Loucy (cell line): ENCODE results near the gene SLC35G2.

Experiments
- H2AFZ ChIP-seq: fragments of 200-600 bp; sonication (generic); 2 replicates; pipeline ENCODE4 v1.6.0; 2016; ENCODE audit warnings: antibody characterized with exemption, mild to moderate bottlenecking, low read length, moderate library complexity
- H3F3A ChIP-seq: fragments of 200-600 bp; 2 replicates; pipeline ENCODE4 v1.6.0; 2016; ENCODE audit warnings: antibody characterized with exemption, low read depth, mild to moderate bottlenecking
- H3K27me3 ChIP-seq: fragments of 200-600 bp; sonication (generic); 2 replicates; pipeline ENCODE4 v1.6.1; 2014; ENCODE audit warnings: low read length, mild to moderate bottlenecking; ENCODE audit not compliant: insufficient read depth, poor library complexity, severe bottlenecking
- H3K36me3 ChIP-seq: fragments of 200-600 bp; sonication (generic); 2 replicates; pipeline ENCODE4 v1.6.1; 2016; ENCODE audit warnings: low read length; ENCODE audit not compliant: insufficient read depth
- H3K4me1 ChIP-seq: fragments of 200-600 bp; sonication (generic); 2 replicates; pipeline ENCODE4 v1.5.1; 2014; ENCODE audit warnings: low read length, mild to moderate bottlenecking; ENCODE audit not compliant: insufficient read depth, poor library complexity, severe bottlenecking
- H3K4me2 ChIP-seq: fragments of 200-600 bp; sonication (generic); 2 replicates; pipeline ENCODE4 v1.6.0; 2014; ENCODE audit warnings: antibody characterized with exemption, low read length, low read depth, mild to moderate bottlenecking; ENCODE audit not compliant: poor library complexity, severe bottlenecking
- H3K4me3 ChIP-seq: fragments of 200-600 bp; sonication (generic); 2 replicates; pipeline ENCODE4 v1.5.1; 2014; ENCODE audit warnings: low read length, mild to moderate bottlenecking, mixed read lengths; ENCODE audit not compliant: poor library complexity, severe bottlenecking
- H3K79me2 ChIP-seq: fragments of 200-600 bp; sonication (generic); 2 replicates; pipeline ENCODE4 v1.6.1; 2014; ENCODE audit warnings: low read length; ENCODE audit not compliant: insufficient read depth
- H3K9ac ChIP-seq: fragments of 200-600 bp; sonication (generic); 2 replicates; pipeline ENCODE4 v1.6.0; 2014; ENCODE audit warnings: mild to moderate bottlenecking, low read depth, low read length, moderate library complexity; ENCODE audit not compliant: poor library complexity, severe bottlenecking
- H3K9me2 ChIP-seq: fragments of 200-600 bp; sonication (generic); replicated peaks from 2 replicates; pipeline ENCODE4 v1.6.1; 2016; ENCODE audit warnings: low read depth, low read length, mixed read lengths
- H3K9me3 ChIP-seq: fragments of 200-600 bp; sonication (generic); 2 replicates; pipeline ENCODE4 v1.6.1; 2014; ENCODE audit warnings: mild to moderate bottlenecking, antibody characterized with exemption, low read length, low read depth; ENCODE audit not compliant: insufficient read depth
- H4K20me1 ChIP-seq: fragments of 200-600 bp; sonication (generic); 2 replicates; pipeline ENCODE4 v1.6.0; 2014; ENCODE audit warnings: antibody characterized with exemption, low read length, mild to moderate bottlenecking; ENCODE audit not compliant: insufficient read depth, poor library complexity, severe bottlenecking
- EZH2phosphoT487 ChIP-seq: fragments of 200-600 bp; IDR thresholded peaks from 2 replicates; pipeline ENCODE4 v1.6.1; 2018; ENCODE audit warnings: antibody characterized with exemption, mild to moderate bottlenecking, moderate library complexity, borderline replicate concordance
- TF ChIP-seq, protein P1 (sequence below): fragments of 200-600 bp; sonication (generic); conservative IDR thresholded peaks from 2 replicates; pipeline ENCODE4 v1.5.1; 2014; ENCODE audit warnings: mild to moderate bottlenecking, antibody characterized with exemption, low read length

Gene SLC35G2

DNA sequence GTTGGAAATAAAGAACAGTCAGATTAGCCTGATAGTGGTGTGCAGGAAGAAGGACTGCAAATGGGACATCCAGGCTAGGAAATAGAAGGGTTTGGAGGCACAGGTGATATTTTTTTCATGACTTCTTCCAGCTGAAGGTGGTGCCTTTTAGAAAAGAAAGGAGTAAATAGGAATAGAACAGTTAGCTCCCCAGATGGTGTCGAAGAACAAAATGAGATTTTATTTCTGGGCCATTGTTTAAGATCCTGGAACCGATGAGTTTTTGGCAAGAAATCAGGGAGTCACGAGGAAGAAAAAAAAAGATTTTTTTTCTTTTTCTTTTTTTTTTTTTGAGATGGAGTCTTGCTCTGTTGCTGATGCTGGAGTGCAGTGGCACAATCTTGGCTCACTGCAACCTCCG is 33.3 kb downstream of the SLC35G2 start:
- Histone ChIP-seq H3K79me2 (peaks cover 29% of the 10 kb centered on the region), H3K9me2 (no peaks in the 10 kb centered on the region), H3F3A (no peaks in the 10 kb centered on the region), H3K9me3 (no peaks in the 10 kb centered on the region), H3K36me3 (peaks cover 8% of the 10 kb centered on the region), H2AFZ (no peak overlapping the region), H3K4me3 (no peak overlapping the region), H3K4me1 (peaks cover 16% of the 10 kb centered on the region), H3K27me3 (no peaks in the 10 kb centered on the region), H3K4me2 (no peak overlapping the region), H4K20me1 (peaks cover 3% of the 10 kb centered on the region), H3K9ac (no peak overlapping the region)
- no peak for TF ChIP-seq EZH2phosphoT487

DNA sequence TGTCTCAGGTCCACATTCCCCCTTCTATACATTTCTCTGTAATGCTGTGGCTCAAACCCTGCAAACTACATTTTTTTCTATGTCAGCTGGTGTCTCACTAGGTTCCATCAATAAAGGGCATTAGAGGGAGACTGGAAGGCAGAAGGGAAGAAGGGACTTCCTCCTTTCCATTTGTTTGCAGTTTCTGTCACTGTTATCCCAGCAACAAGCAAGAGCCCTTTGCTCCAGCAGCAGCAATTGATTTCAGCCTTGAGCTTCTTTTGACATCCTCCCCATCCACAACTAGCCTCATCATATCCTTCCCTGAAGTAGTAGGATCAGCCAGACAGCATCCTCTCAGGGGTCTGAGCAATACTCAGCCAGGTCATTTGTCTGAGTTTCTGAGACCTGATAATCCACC is 37.7 kb downstream of the SLC35G2 start:
- no peaks in the 10 kb centered on the region for H3K9me2 ChIP-seq
- H3K4me1 ChIP-seq: peaks cover 24% of the 10 kb centered on the region
- TF ChIP-seq, protein P1, sequence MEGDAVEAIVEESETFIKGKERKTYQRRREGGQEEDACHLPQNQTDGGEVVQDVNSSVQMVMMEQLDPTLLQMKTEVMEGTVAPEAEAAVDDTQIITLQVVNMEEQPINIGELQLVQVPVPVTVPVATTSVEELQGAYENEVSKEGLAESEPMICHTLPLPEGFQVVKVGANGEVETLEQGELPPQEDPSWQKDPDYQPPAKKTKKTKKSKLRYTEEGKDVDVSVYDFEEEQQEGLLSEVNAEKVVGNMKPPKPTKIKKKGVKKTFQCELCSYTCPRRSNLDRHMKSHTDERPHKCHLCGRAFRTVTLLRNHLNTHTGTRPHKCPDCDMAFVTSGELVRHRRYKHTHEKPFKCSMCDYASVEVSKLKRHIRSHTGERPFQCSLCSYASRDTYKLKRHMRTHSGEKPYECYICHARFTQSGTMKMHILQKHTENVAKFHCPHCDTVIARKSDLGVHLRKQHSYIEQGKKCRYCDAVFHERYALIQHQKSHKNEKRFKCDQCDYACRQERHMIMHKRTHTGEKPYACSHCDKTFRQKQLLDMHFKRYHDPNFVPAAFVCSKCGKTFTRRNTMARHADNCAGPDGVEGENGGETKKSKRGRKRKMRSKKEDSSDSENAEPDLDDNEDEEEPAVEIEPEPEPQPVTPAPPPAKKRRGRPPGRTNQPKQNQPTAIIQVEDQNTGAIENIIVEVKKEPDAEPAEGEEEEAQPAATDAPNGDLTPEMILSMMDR: no peak
- no peak for TF ChIP-seq EZH2phosphoT487
- peak overlapping the region; percentile 1 for H3K4me2 ChIP-seq
- no peak overlapping the region for H3K9ac ChIP-seq
- peaks cover 19% of the 10 kb centered on the region for H4K20me1 ChIP-seq
- peaks cover 8% of the 10 kb centered on the region for H3K36me3 ChIP-seq
- H3K4me3 ChIP-seq: no peak overlapping the region
- H3K27me3 ChIP-seq: no peaks in the 10 kb centered on the region
- H3F3A ChIP-seq: no peaks in the 10 kb centered on the region
- peaks cover 65% of the 10 kb centered on the region for H3K79me2 ChIP-seq
- H2AFZ ChIP-seq: no peak overlapping the region
- no peaks in the 10 kb centered on the region; the same call in 1 of the 2 replicates for H3K9me3 ChIP-seq

DNA sequence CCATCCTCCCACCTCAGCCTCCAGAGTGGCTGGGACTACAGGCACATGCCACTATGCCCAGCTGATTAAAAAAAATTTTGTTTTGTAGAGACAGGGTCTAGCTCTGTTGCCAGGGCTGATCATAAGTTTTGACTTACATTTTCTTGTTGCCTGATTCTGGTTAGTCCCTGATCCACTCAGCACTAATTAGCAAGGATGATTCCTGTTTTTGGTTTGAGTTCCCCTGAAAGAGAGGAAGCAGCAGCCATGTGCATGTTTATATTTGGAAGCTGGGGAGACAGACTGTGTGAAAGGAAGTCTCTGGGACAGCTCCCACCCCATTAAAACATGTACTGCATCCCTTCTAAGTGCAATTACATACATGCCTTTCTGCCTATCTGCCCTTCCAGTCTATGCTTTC is 39.5 kb downstream of the SLC35G2 start:
- H3K27me3 ChIP-seq: no peaks in the 10 kb centered on the region
- TF ChIP-seq EZH2phosphoT487: no peak
- TF ChIP-seq, protein P1: no peak
- no peak overlapping the region for H2AFZ ChIP-seq
- peaks cover 8% of the 10 kb centered on the region for H3K36me3 ChIP-seq
- peak overlapping the region; percentile 83 for H3K4me2 ChIP-seq
- no peak overlapping the region for H3K4me3 ChIP-seq
- H3K9me3 ChIP-seq: no peaks in the 10 kb centered on the region; the same call in 1 of the 2 replicates
- peaks cover 27% of the 10 kb centered on the region for H3K4me1 ChIP-seq
- H4K20me1 ChIP-seq: peaks cover 31% of the 10 kb centered on the region
- no peaks in the 10 kb centered on the region for H3K9me2 ChIP-seq
- H3K9ac ChIP-seq: no peak overlapping the region
- 0 out of 2 replicates have a peak, but pooled peaks cover 4% of the 10 kb centered on the region for H3F3A ChIP-seq
- peaks cover 75% of the 10 kb centered on the region for H3K79me2 ChIP-seq

- Histone ChIP-seq H3K9me2 (no peaks in the 10 kb centered on the region), H3F3A (0 out of 2 replicates have a peak, but pooled peaks cover 4% of the 10 kb centered on the region), H3K79me2 (peaks cover 84% of the 10 kb centered on the region), H3K36me3 (no peaks in the 10 kb centered on the region; the same call in 1 of the 2 replicates), H3K9me3 (no peaks in the 10 kb centered on the region; the same call in 1 of the 2 replicates), H3K27me3 (no peaks in the 10 kb centered on the region), H3K4me3 (peak overlapping the region; percentile 91), H4K20me1 (peaks cover 37% of the 10 kb centered on the region), H2AFZ (no peak overlapping the region), H3K4me2 (peak overlapping the region; percentile 83), H3K4me1 (peaks cover 25% of the 10 kb centered on the region), H3K9ac (peak overlapping the region; percentile 86)
- no peak for TF ChIP-seq EZH2phosphoT487
- TF ChIP-seq, protein P1: no peak
Observed at GRCh38 chr3:136860541-136860940, 41.6 kb downstream of the SLC35G2 start.
